Stimulated activated naive B cell treated with anti-CD40 and anti-IgM and Interleukin-4, amounts not matched to agents 10 μg/mL and 1 μg/mL and 100 μg/mL, for 72 hours (primary cell): Measurements from ENCODE around the gene RAB40C.
A peak's percentile ranks its signal among the peaks of the same experiment; 100 is the strongest.

Experiments
- ATAC-seq, 2 donors: fragments of 150-1000 bp; cut with Tn5 transposase; replicated peaks; 2 replicates each; pipeline ENCODE4 v1.10.0; 2021; ENCODE audit warnings: moderate library complexity in 1 of 2
- DNase-seq: peaks from one replicate; pipeline ENCODE4 v3.0.0; 2021
- H3K27ac Mint-ChIP-seq: one replicate; pipeline ENCODE4 v1.8.0; 2022; ENCODE audit warnings: mild to moderate bottlenecking, mixed read lengths
- H3K27me3 Mint-ChIP-seq, 2 donors: one replicate each; pipeline ENCODE4 v1.8.0; 2022; ENCODE audit warnings: mixed read lengths in 2 of 2
- H3K36me3 Mint-ChIP-seq, 2 donors: one replicate each; pipeline ENCODE4 v1.8.0; 2022; ENCODE audit warnings: mixed read lengths in 2 of 2, mild to moderate bottlenecking in 1 of 2
- H3K4me1 Mint-ChIP-seq, 2 donors: one replicate each; pipeline ENCODE4 v1.8.0; 2022; ENCODE audit warnings: mixed read lengths in 2 of 2, mild to moderate bottlenecking in 1 of 2
- H3K4me3 Mint-ChIP-seq, 2 donors: one replicate each; pipeline ENCODE4 v1.8.0; 2022; ENCODE audit warnings: mild to moderate bottlenecking in 2 of 2, mixed read lengths in 2 of 2, moderate library complexity in 1 of 2
- H3K9me3 Mint-ChIP-seq, 2 donors: one replicate each; pipeline ENCODE4 v1.8.0; 2022; ENCODE audit warnings: mixed read lengths in 2 of 2, mild to moderate bottlenecking in 1 of 2

RAB40C gene

DNA sequence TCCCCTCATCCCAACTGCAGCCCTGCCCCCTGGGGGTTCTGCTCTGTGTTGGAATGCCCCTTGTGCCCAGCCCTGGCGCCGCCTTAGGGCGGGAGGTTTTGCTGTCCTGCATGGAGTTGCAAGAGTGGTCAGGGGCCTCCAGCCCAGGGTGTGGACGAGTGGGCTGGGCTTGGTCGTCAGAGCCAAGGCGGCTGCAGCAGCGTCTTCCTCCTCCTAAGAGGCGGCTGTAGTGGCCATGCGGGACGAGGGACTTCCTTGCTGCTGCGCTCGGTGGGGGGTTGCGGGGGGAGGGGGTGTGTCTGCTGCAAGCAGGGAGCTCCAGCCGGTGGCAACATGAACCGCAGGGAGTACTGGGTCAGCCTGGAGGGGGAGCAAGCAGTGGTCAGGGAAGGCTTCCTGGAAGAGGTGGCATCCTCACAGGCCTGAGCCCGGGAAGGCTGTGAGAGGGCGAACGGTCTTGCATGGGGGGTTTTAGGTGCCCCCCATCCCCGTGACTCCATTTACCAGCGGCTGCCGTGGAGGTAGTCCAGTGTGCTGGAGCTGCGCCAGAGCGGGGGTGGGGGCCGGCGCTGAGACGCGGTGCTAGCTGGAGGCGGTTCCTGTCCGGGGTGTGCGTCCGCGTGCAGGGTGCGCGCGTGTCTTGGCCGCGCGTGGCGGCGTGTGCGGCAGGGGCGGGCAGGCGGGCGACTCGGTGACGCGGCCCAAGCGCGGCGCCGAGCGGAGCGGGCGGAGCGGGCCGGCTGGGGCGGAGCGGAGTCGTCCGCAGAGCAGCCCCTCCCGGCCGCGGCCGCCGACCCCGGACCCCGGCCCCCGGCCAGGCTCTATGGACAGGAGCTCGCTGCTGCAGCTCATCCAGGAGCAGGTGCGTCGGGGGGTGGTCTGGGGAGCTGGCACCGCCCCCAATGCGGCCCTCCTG lies 85.4 kb downstream of the RAB40C start, which contains the start of gene RHBDL1:
Gene RHBDL1, plus strand, starts transcription at position 704 of the 916 bp plus-strand sequence. Its CDS starts 120 bp downstream, at position 824.
- Mint-ChIP-seq H3K36me3 (peaks cover 13 to 35% of the 10 kb centered on the region in 2 donors), H3K9me3 (no peaks in the 10 kb centered on the region), H3K4me1 (peaks cover 17 to 21% of the 10 kb centered on the region in 2 donors), H3K27me3 (peaks cover 13 to 25% of the 10 kb centered on the region in 2 donors), H3K4me3 (peak within 1 kb of the TSS; percentile 55 to 59), H3K27ac (peak within 1 kb of the TSS; percentile 56)
- DNase-seq = no peak
- ATAC-seq = no peak

DNA sequence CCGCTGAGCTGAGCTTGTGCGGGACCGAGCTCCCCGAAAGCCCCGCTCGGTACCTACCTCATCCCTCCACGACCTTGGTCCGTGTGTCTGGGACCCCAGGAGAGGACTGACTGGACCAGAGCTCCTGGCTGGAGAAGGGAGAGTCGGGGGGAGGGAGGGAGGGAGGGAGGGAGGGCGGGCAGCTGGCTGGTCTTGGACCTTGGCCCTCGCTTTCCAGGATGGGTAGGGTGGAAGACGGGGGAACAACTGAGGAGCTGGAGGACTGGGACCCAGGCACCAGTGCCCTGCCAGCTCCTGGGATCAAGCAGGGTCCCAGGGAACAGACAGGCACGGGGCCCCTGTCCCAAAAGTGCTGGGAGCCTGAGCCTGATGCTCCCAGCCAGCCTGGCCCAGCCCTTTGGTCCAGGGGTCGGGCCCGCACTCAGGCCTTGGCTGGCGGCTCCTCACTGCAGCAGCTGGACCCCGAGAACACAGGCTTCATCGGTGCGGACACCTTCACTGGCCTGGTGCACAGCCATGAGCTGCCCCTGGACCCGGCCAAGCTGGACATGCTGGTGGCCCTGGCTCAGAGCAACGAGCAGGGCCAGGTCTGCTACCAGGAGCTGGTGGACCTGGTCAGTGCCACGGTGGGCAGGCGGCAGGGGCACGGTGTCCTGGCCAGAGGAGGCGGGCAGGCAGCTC lies 86.2 kb downstream of the RAB40C start:
- Mint-ChIP-seq H3K4me3 (no peak overlapping the region), H3K4me1 (peaks cover 18 to 23% of the 10 kb centered on the region in 2 donors), H3K9me3 (no peaks in the 10 kb centered on the region), H3K36me3 (peaks cover 15 to 30% of the 10 kb centered on the region in 2 donors), H3K27ac (no peak overlapping the region), H3K27me3 (peaks cover 13 to 25% of the 10 kb centered on the region in 2 donors)
- DNase-seq = no peak
- no peak for ATAC-seq

DNA sequence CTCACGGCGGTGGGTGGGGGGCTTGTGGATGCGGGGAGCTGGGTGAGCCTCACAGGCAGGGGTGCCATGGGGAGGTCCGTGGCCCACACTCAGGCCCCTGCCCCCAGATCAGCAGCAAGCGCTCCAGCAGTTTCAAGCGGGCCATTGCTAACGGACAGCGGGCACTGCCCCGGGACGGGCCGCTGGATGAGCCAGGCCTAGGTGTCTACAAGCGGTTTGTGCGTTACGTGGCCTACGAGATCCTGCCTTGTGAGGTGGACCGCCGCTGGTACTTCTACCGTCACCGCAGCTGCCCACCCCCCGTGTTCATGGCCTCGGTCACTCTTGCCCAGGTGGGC lies 86.7 kb downstream of the RAB40C start:
- Mint-ChIP-seq H3K4me3 (no peak overlapping the region), H3K9me3 (no peaks in the 10 kb centered on the region), H3K36me3 (peaks cover 20 to 29% of the 10 kb centered on the region in 2 donors), H3K27ac (no peak overlapping the region), H3K4me1 (peaks cover 22 to 28% of the 10 kb centered on the region in 2 donors), H3K27me3 (peaks cover 13 to 25% of the 10 kb centered on the region in 2 donors)
- ATAC-seq (no peak), DNase-seq (no peak)

DNA sequence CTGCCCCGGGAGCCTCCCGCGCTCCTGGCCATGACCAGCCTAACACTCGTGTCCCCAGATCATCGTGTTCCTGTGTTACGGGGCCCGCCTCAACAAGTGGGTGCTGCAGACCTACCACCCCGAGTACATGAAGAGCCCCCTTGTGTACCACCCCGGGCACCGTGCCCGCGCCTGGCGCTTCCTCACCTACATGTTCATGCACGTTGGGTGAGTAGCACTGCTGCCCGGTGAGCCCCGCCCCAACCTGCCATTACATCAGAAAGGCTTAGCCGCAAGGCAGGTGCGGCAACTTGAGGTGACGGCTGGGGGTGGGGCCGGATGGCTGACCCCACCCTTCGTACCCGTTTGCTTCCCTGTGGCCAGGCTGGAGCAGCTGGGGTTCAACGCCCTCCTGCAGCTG lies 87.0 kb downstream of the RAB40C start:
- peaks cover 26 to 31% of the 10 kb centered on the region in 2 donors for H3K4me1 Mint-ChIP-seq
- DNase-seq (no peak), ATAC-seq (no peak)
- H3K27ac Mint-ChIP-seq = no peak overlapping the region
- peaks cover 13 to 25% of the 10 kb centered on the region in 2 donors for H3K27me3 Mint-ChIP-seq
- no peaks in the 10 kb centered on the region for H3K9me3 Mint-ChIP-seq
- peaks cover 21 to 30% of the 10 kb centered on the region in 2 donors for H3K36me3 Mint-ChIP-seq
- no peak overlapping the region for H3K4me3 Mint-ChIP-seq

DNA sequence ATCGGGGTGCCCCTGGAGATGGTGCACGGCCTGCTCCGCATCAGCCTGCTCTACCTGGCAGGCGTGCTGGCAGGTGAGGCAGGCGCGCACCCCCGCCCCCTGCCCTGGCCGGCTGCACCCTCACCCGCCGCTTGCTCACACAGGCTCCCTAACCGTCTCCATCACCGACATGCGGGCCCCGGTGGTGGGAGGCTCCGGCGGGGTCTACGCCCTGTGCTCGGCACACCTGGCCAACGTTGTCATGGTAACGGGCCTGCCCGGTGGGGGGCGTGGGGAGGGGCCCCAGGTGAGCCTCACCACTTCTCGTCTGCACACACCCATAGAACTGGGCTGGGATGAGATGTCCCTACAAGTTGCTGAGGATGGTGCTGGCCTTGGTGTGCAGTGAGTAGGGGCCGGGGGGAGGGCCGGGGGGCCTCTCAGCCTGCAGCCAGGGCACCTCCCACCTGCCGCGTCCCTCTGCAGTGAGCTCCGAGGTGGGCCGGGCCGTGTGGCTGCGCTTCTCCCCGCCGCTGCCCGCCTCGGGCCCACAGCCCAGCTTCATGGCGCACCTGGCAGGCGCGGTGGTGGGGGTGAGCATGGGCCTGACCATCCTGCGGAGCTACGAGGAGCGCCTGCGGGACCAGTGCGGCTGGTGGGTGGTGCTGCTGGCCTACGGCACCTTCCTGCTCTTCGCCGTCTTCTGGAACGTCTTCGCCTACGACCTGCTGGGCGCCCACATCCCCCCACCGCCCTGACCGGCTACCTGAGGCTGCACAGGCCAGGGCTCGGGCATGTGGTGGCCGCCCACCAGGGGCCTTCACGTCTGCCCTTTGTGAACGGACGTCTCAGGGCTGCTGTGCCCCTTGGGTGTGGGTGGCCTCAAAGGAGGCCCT lies 87.7 kb downstream of the RAB40C start:
- no peak overlapping the region for H3K4me3 Mint-ChIP-seq

DNA sequence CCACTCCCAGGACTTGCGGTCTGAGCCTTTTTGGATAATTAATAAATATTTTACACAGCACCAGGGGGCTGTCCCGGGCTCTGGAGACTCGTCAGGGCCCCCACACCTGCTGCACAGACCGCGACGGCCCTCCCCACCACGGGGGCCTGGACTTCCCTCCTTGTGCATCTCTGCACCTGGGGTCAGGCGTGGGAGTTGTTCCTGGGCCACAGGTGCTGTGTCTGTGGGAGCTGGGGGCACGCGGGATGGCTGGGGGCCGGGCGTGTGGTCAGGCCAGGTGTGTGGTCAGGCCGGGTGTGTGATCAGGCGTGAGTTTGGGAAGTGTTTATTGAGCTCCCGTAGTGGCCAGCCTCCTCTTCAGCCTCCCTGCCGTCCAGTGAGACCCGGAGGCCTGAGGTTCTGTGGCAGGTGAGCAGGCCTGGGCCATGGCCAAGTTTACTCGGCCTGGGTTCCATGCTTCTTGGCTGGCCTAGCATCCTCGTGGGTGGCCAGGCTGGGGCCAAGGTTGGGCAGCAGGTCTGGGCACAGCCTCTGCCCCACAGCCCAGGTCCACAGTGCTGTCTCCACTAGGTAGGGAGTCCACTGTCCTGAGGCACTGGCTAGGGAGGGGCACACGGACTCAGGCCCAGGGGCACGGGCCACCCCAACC lies 88.5 kb downstream of the RAB40C start:
- Mint-ChIP-seq H3K4me3 (peak overlapping the region in 1 of 2 donors; percentile 44), H3K27me3 (peaks cover 13 to 25% of the 10 kb centered on the region in 2 donors), H3K9me3 (no peaks in the 10 kb centered on the region), H3K36me3 (peaks cover 22 to 36% of the 10 kb centered on the region in 2 donors), H3K4me1 (peaks cover 31 to 46% of the 10 kb centered on the region in 2 donors), H3K27ac (no peak overlapping the region)
- no peak for ATAC-seq
- no peak for DNase-seq

More for the DNA sequence above, 87.7 kb downstream of the RAB40C start:
- Mint-ChIP-seq H3K4me1 (peaks cover 29 to 38% of the 10 kb centered on the region in 2 donors), H3K27me3 (peaks cover 13 to 25% of the 10 kb centered on the region in 2 donors), H3K27ac (no peak overlapping the region), H3K36me3 (peaks cover 24 to 34% of the 10 kb centered on the region in 2 donors), H3K9me3 (no peaks in the 10 kb centered on the region)
- DNase-seq = no peak
- ATAC-seq = no peak
